ENCODE data around the gene MTMR12. TPM values are rescaled to one million over a fixed set of nuclear protein-coding genes. Genes with fewer than 3 reads are reported as not detected.
"Not testable (repeated sequence)": the region's sequence is repeated elsewhere in the genome, so short reads cannot be mapped to it uniquely, and the experiment has no call there.

The MTMR12 gene
- total RNA-seq, 1 experiment from 2014 or later, result 42.7 TPM

DNA sequence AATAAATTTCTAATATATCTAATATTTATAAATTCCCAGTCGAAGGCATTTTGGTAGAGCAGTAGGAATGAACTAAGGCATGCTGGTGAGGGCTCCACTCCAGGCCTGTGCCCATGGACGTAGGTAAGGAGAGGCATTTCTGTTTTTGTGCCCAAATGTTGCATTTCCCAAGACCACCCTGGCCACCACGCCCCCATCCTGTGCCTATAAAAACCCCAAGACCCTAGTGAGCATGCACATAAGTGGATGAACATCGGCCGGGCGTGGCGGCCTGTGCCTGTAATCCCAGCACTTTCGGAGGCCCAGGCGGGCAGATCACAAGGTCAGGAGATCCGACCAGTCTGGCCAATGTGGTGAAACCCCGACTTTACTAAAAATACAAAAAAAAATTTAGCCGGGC, 10.1 kb upstream of the MTMR12 start (continued):
- TF ChIP-seq KAT7 (CRISPR knock-in tag; IDR thresholded peaks at IDR 0.05; ENCODE audit: borderline replicate concordance) (no peak), SMAD4 (CRISPR knock-in tag; IDR thresholded peaks at IDR 0.05) (no peak), GRHL2 (CRISPR knock-in tag; IDR thresholded peaks at IDR 0.05; ENCODE audit: insufficient replicate concordance, severe bottlenecking) (no peak)
- TF ChIP-seq, protein P1, sequence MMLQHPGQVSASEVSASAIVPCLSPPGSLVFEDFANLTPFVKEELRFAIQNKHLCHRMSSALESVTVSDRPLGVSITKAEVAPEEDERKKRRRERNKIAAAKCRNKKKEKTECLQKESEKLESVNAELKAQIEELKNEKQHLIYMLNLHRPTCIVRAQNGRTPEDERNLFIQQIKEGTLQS (CRISPR knock-in tag; conservative IDR thresholded peaks at IDR 0.05), result no peak

DNA sequence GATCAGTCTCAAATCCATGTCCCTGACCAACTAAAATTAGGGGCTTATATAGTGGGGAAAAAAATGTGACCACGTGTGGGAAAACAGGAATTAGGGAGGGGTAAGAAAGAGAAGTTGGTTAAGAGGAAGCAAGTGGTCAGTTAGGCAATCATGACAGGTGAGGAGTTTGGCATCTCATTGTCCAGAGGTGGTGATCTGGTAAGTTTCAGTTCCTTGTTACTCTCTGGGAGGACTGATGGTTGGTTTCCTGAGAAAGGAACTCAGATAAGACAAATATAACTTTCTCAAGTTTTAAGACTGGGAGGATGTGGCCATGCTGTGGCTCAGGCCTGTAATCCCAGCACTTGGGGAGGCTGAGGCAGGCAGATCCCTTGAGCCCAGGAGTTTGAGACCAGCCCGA, 9.0 kb upstream of the MTMR12 start:
- CTCF ChIA-PET, result interaction anchor here (1.3 to 3.3 kb wide), 2 partner anchors 8 to 89 kb away, joined by 4 to 16 read pairs; no protein-coding TSS in a partner anchor
- H3K27ac Mint-ChIP-seq; DNase-seq (ENCODE audit: low spot score); H3K27me3 Mint-ChIP-seq (ENCODE audit: low read depth); ATAC-seq; POLR2A ChIA-PET; H3K4me3 Mint-ChIP-seq; H3K4me1 Mint-ChIP-seq; H3K36me3 Mint-ChIP-seq; H3K9me3 Mint-ChIP-seq: not testable (repeated sequence)

DNA sequence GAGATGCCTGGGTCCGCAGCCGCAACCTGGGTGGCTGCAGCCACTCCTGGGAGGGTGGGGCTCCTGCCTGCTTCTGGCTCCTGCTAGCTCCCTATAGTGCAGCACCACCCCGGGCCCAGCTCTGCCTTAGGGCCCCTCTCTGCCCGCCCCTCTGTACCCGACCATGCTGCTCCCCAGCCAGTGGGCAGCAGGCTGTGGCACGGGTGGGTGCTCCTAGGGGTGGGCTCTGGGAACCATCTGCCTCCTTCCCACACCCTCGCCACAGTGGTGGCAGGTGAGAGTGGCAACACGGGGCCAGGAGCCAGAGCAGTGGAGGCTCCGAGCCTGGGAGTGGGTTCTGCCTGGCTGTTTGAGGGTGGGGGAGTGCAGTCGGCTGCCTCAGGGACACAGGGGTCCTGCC, 7.8 kb upstream of the MTMR12 start:
- CTCF ChIA-PET, result interaction anchor here (1.0 to 1.7 kb wide), 3 partner anchors 9 to 228 kb away, joined by 3 to 11 read pairs (median 4); no protein-coding TSS in a partner anchor
- Mint-ChIP-seq H3K4me1 (peaks cover 6% of the 10 kb centered on the region; the same call in 1 of the 2 replicates), H3K27me3 (ENCODE audit: low read depth) (no peaks in the 10 kb centered on the region), H3K36me3 (peaks cover 6% of the 10 kb centered on the region), H3K9me3 (peaks cover 7% of the 10 kb centered on the region), H3K27ac (no peak overlapping the region), H3K4me3 (no peak overlapping the region)
- no peak for ATAC-seq
- TF ChIP-seq MXD4 (CRISPR knock-in tag; IDR thresholded peaks at IDR 0.05; ENCODE audit: borderline replicate concordance), result no peak
- no peak for TF ChIP-seq ESRRA (CRISPR knock-in tag; IDR thresholded peaks at IDR 0.05; ENCODE audit: borderline replicate concordance)
- TF ChIP-seq TEAD1 (CRISPR knock-in tag; IDR thresholded peaks at IDR 0.05), result no peak
- TF ChIP-seq JUN (CRISPR knock-in tag; IDR thresholded peaks at IDR 0.05), result no peak
- TF ChIP-seq, protein P1 (CRISPR knock-in tag; conservative IDR thresholded peaks at IDR 0.05), result no peak
- no peak for TF ChIP-seq ETV6 (CRISPR knock-in tag; IDR thresholded peaks at IDR 0.05)
- TF ChIP-seq ZNF423 (CRISPR knock-in tag; IDR thresholded peaks at IDR 0.05), result no peak
- no peak for TF ChIP-seq SP1 (CRISPR knock-in tag; conservative IDR thresholded peaks at IDR 0.05)
- no peak for TF ChIP-seq ZBTB21 (CRISPR knock-in tag; IDR thresholded peaks at IDR 0.05; ENCODE audit: borderline replicate concordance)
- no peak for TF ChIP-seq EMX1 (CRISPR knock-in tag; IDR thresholded peaks at IDR 0.05)
- no peak for TF ChIP-seq FOXJ3 (CRISPR knock-in tag; IDR thresholded peaks at IDR 0.05; ENCODE audit: borderline replicate concordance)
- no peak for TF ChIP-seq HMGA2 (CRISPR knock-in tag; IDR thresholded peaks at IDR 0.05)
- no peak for TF ChIP-seq IRF2 (CRISPR knock-in tag; IDR thresholded peaks at IDR 0.05; ENCODE audit: borderline replicate concordance, low read depth)
- no peak for TF ChIP-seq PRRX2 (CRISPR knock-in tag; IDR thresholded peaks at IDR 0.05)
- TF ChIP-seq GRHL2 (CRISPR knock-in tag; IDR thresholded peaks at IDR 0.05; ENCODE audit: insufficient replicate concordance, severe bottlenecking), result no peak
- TF ChIP-seq, protein P2, sequence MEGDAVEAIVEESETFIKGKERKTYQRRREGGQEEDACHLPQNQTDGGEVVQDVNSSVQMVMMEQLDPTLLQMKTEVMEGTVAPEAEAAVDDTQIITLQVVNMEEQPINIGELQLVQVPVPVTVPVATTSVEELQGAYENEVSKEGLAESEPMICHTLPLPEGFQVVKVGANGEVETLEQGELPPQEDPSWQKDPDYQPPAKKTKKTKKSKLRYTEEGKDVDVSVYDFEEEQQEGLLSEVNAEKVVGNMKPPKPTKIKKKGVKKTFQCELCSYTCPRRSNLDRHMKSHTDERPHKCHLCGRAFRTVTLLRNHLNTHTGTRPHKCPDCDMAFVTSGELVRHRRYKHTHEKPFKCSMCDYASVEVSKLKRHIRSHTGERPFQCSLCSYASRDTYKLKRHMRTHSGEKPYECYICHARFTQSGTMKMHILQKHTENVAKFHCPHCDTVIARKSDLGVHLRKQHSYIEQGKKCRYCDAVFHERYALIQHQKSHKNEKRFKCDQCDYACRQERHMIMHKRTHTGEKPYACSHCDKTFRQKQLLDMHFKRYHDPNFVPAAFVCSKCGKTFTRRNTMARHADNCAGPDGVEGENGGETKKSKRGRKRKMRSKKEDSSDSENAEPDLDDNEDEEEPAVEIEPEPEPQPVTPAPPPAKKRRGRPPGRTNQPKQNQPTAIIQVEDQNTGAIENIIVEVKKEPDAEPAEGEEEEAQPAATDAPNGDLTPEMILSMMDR (IDR thresholded peaks at IDR 0.05), result no peak
- no peak for TF ChIP-seq RELA (CRISPR knock-in tag; IDR thresholded peaks at IDR 0.05; ENCODE audit: borderline replicate concordance)
- no peak for TF ChIP-seq SMAD3 (CRISPR knock-in tag; IDR thresholded peaks at IDR 0.05; ENCODE audit: borderline replicate concordance)
- TF ChIP-seq, protein P3, sequence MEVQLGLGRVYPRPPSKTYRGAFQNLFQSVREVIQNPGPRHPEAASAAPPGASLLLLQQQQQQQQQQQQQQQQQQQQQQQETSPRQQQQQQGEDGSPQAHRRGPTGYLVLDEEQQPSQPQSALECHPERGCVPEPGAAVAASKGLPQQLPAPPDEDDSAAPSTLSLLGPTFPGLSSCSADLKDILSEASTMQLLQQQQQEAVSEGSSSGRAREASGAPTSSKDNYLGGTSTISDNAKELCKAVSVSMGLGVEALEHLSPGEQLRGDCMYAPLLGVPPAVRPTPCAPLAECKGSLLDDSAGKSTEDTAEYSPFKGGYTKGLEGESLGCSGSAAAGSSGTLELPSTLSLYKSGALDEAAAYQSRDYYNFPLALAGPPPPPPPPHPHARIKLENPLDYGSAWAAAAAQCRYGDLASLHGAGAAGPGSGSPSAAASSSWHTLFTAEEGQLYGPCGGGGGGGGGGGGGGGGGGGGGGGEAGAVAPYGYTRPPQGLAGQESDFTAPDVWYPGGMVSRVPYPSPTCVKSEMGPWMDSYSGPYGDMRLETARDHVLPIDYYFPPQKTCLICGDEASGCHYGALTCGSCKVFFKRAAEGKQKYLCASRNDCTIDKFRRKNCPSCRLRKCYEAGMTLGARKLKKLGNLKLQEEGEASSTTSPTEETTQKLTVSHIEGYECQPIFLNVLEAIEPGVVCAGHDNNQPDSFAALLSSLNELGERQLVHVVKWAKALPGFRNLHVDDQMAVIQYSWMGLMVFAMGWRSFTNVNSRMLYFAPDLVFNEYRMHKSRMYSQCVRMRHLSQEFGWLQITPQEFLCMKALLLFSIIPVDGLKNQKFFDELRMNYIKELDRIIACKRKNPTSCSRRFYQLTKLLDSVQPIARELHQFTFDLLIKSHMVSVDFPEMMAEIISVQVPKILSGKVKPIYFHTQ (CRISPR knock-in tag; IDR thresholded peaks at IDR 0.05), result no peak
- POLR2A ChIA-PET, result no interaction called here
- DNase-seq (ENCODE audit: low spot score), result no peak

All from WTC11 (cell line).